Activated CD4-positive, alpha-beta T cell treated with anti-CD3 and anti-CD28 coated beads, Interleukin-2, amount 50 U/mL, for 48 hours (primary cell): Measurements from ENCODE around the gene CYB561.

ENCODE experiments used
- DNase-seq, 2 experiments: peaks; one replicate each; pipeline ENCODE4 v3.0.0-alpha.2; 2020

The CYB561 gene

GRCh38 chr17:63431939-63432804 lies 13.9 kb downstream of the CYB561 start:
- no peak for DNase-seq

- no peak for DNase-seq
Measured at GRCh38 chr17:63431618-63431938, 14.5 kb downstream of the CYB561 start.

- no peak for DNase-seq
Measured at GRCh38 chr17:63430223-63430622, 15.9 kb downstream of the CYB561 start.

GRCh38 chr17:63429766-63430165 lies 16.3 kb downstream of the CYB561 start:
- no peak for DNase-seq

- no peak for DNase-seq
Measured at GRCh38 chr17:63426917-63427308, 19.2 kb downstream of the CYB561 start.

GRCh38 chr17:63426041-63426916 lies 19.8 kb downstream of the CYB561 start:
- DNase-seq: no peak

- peak; percentile 74 to 79 for DNase-seq
Measured at GRCh38 chr17:63425483-63425882, 20.6 kb downstream of the CYB561 start.

GRCh38 chr17:63423963-63424362 lies 22.1 kb downstream of the CYB561 start:
- DNase-seq: no peak

GRCh38 chr17:63423251-63423950 lies 22.7 kb downstream of the CYB561 start:
- no peak for DNase-seq

GRCh38 chr17:63421681-63422645 lies 24.1 kb downstream of the CYB561 start:
- DNase-seq: no peak

- no peak for DNase-seq
Measured at GRCh38 chr17:63420868-63421680, 25.0 kb downstream of the CYB561 start.

- peak; percentile 31 to 36 for DNase-seq
Measured at GRCh38 chr17:63419949-63420867, 25.9 kb downstream of the CYB561 start.

- DNase-seq: no peak
Measured at GRCh38 chr17:63419398-63419797, 26.7 kb downstream of the CYB561 start.

- no peak for DNase-seq
Measured at GRCh38 chr17:63418540-63418939, 27.6 kb downstream of the CYB561 start.

GRCh38 chr17:63414222-63414621 lies 31.9 kb downstream of the CYB561 start:
- no peak for DNase-seq

- DNase-seq: no peak
Measured at GRCh38 chr17:63413128-63413527, 33.0 kb downstream of the CYB561 start.

GRCh38 chr17:63412234-63412633 lies 33.9 kb downstream of the CYB561 start:
- DNase-seq: no peak

- DNase-seq: no peak
Measured at GRCh38 chr17:63407741-63408330, 38.3 kb downstream of the CYB561 start.

GRCh38 chr17:63406689-63407330 lies 39.3 kb downstream of the CYB561 start:
- DNase-seq: peak; percentile 60 to 75
